Mesothelial cell of epicardium (in vitro differentiated cells): ENCODE results near the gene BICD2. TPM values are rescaled to one million over a fixed set of nuclear protein-coding genes. Genes with fewer than 3 reads are reported as not detected.

Experiments used
- DNase-seq, 2 experiments: peaks; one replicate each; pipeline ENCODE4 v3.0.0; 2021; ENCODE audit warnings: low spot score in 2 of 2; ENCODE audit not compliant: unreplicated experiment in 2 of 2
- H3K27ac Mint-ChIP-seq: 2 replicates; pipeline ENCODE4 v1.8.0; 2021; ENCODE audit warnings: mixed read lengths
- H3K27me3 Mint-ChIP-seq: 2 replicates; pipeline ENCODE4 v1.8.0; 2021; ENCODE audit warnings: low read depth, mixed read lengths
- H3K36me3 Mint-ChIP-seq: 2 replicates; pipeline ENCODE4 v1.8.0; 2021; ENCODE audit warnings: mixed read lengths
- H3K4me1 Mint-ChIP-seq: 2 replicates; pipeline ENCODE4 v1.8.0; 2021; ENCODE audit warnings: mixed read lengths
- H3K4me3 Mint-ChIP-seq: 2 replicates; pipeline ENCODE4 v1.8.0; 2021; ENCODE audit warnings: mild to moderate bottlenecking, moderate library complexity, mixed read lengths
- H3K9me3 Mint-ChIP-seq: 2 replicates; pipeline ENCODE4 v1.8.0; 2021; ENCODE audit warnings: mixed read lengths
- CTCF ChIP-seq: fragments of 200-600 bp; sonication (generic); IDR thresholded peaks from one replicate; pipeline ENCODE4 v1.5.0; 2021; ENCODE audit warnings: antibody characterized with exemption; ENCODE audit not compliant: unreplicated experiment
- total RNA-seq: library from RNA; stranded (reverse); gene quantifications from 3 replicates; pipeline ENCODE4 v1.2.1, GENCODE V29; 2021

The BICD2 gene
- total RNA-seq, 1 donor from 2014 or later, result 30.2 TPM

- Mint-ChIP-seq H3K4me3 (no peak overlapping the region), H3K4me1 (no peaks in the 10 kb centered on the region), H3K27ac (no peak overlapping the region), H3K36me3 (peaks cover 20% of the 10 kb centered on the region), H3K27me3 (no peaks in the 10 kb centered on the region), H3K9me3 (peaks cover 8% of the 10 kb centered on the region)
- no peak for DNase-seq
- TF ChIP-seq CTCF, result no peak
Measured at GRCh38 chr9:92706218-92706940, 58.3 kb downstream of the BICD2 start.

- Mint-ChIP-seq H3K4me3 (no peak overlapping the region), H3K4me1 (no peaks in the 10 kb centered on the region), H3K36me3 (peaks cover 18% of the 10 kb centered on the region), H3K27ac (no peak overlapping the region), H3K27me3 (no peaks in the 10 kb centered on the region), H3K9me3 (peaks cover 15% of the 10 kb centered on the region)
- no peak for TF ChIP-seq CTCF
- DNase-seq, result no peak
Measured at GRCh38 chr9:92704528-92704927, 60.1 kb downstream of the BICD2 start.

- H3K36me3 Mint-ChIP-seq, result peaks cover 25% of the 10 kb centered on the region
- H3K27me3 Mint-ChIP-seq, result no peaks in the 10 kb centered on the region
- no peaks in the 10 kb centered on the region for H3K4me1 Mint-ChIP-seq
- H3K9me3 Mint-ChIP-seq, result peaks cover 68% of the 10 kb centered on the region
- no peak for DNase-seq
- no peak overlapping the region for H3K4me3 Mint-ChIP-seq
- no peak for TF ChIP-seq CTCF
- H3K27ac Mint-ChIP-seq, result no peak overlapping the region
Measured at GRCh38 chr9:92696619-92697018, 68.0 kb downstream of the BICD2 start.

GRCh38 chr9:92686954-92687353 is 77.7 kb downstream of the BICD2 start:
- TF ChIP-seq CTCF, result no peak
- no peak overlapping the region for H3K4me3 Mint-ChIP-seq
- peaks cover 20% of the 10 kb centered on the region for H3K9me3 Mint-ChIP-seq
- DNase-seq, result no peak
- no peaks in the 10 kb centered on the region for H3K36me3 Mint-ChIP-seq
- H3K27ac Mint-ChIP-seq, result no peak overlapping the region
- no peaks in the 10 kb centered on the region for H3K4me1 Mint-ChIP-seq
- no peaks in the 10 kb centered on the region for H3K27me3 Mint-ChIP-seq

GRCh38 chr9:92685022-92685421 is 79.6 kb downstream of the BICD2 start:
- Mint-ChIP-seq H3K4me1 (no peaks in the 10 kb centered on the region), H3K4me3 (no peak overlapping the region), H3K36me3 (no peaks in the 10 kb centered on the region), H3K27me3 (no peaks in the 10 kb centered on the region), H3K27ac (no peak overlapping the region), H3K9me3 (peaks cover 5% of the 10 kb centered on the region)
- no peak for DNase-seq
- no peak for TF ChIP-seq CTCF

- no peaks in the 10 kb centered on the region for H3K27me3 Mint-ChIP-seq
- H3K4me1 Mint-ChIP-seq, result peaks cover 2% of the 10 kb centered on the region
- no peak for TF ChIP-seq CTCF
- H3K9me3 Mint-ChIP-seq, result no peaks in the 10 kb centered on the region
- H3K36me3 Mint-ChIP-seq, result no peaks in the 10 kb centered on the region
- no peak for DNase-seq
- H3K27ac Mint-ChIP-seq, result no peak overlapping the region
- no peak overlapping the region for H3K4me3 Mint-ChIP-seq
Measured at GRCh38 chr9:92682269-92682668, 82.4 kb downstream of the BICD2 start.
